Activated CD4-positive, alpha-beta T cell treated with anti-CD3 and anti-CD28 coated beads, Interleukin-2, amount 50 U/mL, for 4 hours (primary cell): ENCODE results near the gene GARRE1.
A peak's percentile ranks its signal among the peaks of the same experiment; 100 is the strongest.
"Not testable (repeated sequence)": the region's sequence is repeated elsewhere in the genome, so short reads cannot be mapped to it uniquely, and the experiment has no call there.

Experiments
- DNase-seq, 2 experiments: peaks; one replicate each; pipeline ENCODE4 v3.0.0-alpha.2; 2020

Gene GARRE1

DNA sequence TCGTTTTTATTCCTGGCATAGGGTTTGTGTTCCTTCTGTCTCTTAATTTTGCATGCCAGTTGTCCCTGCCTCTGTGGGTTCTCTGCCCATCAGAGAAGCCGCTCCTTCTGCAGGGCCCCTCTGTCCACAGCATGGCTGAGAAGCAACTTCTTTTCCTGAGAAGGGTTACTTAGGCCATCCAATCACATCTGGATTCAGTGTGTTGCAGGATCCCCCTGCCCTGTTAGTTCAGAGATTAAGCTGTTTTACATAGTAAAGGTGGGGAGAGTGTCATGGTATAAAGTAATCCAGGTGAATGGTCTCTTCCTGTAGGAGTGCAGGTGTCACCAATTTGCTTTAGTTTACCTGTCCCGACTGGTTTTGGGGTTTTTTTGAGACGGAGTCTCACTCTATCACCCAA is 22.9 kb upstream of the GARRE1 start:
- no peak for DNase-seq

DNA sequence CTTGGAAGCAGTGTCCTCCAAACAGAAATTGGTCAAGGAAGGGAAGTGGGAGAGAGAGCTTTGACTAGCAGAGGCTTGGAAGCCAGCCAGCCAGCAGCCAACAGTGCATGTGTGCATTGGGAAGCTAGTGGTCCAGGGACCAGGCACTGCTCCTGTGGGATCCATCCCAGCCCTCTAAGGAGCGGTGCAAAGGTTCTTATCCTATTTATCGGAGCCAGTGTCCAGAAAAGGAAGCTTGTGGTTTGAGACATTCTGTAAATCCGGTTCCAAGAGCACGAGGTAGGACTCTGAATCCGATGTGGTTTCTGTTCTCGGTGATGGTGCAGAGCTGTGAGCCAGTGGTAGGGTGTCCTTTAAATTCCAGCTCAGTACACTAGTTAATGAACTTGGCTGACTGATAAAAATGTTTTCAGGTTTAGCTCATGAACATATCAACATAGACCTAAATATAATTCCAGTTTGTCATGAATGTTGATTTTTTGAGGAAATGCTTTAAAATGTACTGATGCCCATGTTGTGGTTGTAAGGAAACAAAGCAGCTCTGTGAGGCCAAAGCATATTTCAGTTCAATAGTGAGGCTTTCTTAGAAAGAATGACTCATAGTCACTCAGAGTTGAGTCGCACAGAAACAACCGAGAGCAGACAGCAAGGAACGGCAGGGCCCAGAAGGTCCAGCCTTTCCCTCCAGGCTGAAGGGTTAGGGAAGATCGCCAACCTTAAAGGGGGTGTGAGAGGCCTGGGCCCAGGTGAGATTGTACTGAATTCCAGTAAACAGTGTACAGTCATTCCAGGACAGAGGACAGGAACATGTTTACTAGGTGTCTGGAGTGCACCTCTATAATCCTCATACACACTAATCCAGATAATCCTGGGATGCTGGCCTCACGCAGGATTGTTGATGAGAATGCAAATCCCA is 21.5 kb upstream of the GARRE1 start:
- no peak for DNase-seq

DNA sequence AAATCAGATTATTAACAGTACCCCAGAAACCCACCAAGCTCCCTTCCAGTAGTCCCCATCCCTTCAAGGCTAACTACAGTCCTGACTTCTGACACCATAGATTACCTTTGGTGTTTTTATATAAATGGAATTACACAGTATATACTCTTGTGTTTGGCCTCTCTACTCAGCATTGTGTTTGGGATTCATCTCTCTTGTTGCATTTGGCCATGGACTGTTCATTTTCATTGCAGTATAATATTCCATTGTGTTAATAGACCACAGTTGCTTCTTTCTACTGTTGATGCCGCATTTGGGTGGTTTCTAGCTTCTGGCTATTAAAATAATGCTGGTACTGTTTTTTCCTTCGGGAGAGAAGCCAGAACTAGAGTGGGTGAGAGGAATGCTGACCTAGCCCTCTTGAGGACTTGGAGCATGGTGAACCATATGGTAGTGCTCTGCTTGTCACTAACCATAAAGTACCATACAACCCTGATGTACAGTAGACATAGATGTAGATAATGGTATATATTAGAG is 18.9 kb upstream of the GARRE1 start:
- no peak for DNase-seq

DNA sequence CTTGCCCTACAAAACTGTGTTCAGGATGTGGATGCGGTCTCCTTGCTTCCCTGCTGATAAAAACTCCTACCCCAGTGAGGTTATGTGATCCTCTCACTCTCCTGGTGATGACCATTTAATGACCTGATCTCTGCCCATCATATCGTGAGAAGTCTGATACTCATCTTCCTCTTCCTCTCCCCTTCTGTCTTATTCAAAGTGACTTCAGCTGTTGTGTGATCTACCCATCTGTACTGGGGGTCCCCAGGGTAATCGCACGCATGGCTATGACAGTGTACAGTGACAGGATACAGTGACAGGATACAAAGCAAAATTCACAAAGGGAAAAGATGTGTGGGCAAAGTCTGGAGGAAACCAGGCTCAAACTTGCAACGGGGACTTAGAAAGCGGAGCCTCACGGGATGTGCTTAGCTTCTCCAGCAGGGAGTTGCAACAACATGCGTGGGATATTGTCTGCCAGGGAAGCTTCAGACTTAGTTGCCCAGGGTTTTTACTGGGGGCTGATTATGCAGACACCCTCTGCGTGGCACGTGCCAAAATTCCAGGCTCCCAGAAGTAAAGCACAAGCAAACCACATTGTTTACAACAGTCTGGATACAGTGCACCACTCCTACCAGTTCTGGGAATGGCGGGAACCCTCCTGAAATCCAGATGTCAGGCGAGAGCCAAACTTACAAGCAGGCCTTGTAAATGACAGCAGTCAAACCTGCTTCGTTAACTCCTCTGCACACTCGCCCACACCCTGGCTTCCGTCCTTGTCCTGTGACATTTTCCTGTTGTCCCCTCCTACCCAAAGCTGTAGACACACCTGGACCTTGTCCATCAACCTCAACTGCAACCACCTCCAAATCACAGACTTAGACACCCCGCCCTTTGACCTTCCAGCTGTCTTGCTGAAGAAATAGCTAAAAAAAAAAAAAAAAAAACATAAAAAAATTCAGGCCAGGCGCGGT is 18.0 kb upstream of the GARRE1 start:
- DNase-seq, result no peak

DNA sequence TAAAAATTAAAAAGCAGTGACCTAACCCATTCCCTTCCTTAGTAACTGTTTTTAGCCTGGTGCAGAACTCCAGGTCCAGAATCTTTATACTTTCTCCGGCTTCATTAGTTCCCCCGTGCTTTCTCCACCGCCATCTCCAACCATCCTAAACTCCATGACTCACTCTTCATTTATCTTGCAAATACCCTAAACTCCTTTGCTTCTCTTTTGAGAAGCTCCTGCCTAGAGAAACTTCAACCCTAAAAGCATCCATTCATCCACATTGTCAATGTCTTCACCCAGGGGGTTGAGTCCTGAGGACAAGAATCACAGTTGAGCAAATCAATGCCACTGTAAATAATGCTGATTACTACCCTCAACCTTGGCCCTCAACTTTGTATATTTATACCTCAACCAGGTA is 17.1 kb upstream of the GARRE1 start:
- DNase-seq, result no peak

DNA sequence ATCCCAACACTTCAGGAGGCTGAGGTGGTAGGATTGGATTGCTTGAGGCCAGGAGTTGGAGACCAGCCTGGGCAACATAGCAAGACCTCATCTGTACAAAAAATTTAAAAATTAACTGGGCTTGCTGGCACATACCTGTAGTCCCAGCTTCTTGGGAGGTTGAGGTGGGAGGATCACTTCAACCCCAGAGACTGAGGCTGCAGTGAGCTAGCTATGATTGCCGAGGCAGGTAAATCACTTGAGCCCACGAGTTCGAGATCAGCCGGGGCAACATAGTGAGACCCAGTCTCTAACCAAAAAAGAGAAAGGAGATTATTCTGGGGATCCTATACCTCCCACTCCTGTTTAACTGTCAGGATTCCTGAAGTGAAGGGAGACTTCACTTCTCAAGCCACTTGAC is 16.4 kb upstream of the GARRE1 start:
- DNase-seq, result no peak

DNA sequence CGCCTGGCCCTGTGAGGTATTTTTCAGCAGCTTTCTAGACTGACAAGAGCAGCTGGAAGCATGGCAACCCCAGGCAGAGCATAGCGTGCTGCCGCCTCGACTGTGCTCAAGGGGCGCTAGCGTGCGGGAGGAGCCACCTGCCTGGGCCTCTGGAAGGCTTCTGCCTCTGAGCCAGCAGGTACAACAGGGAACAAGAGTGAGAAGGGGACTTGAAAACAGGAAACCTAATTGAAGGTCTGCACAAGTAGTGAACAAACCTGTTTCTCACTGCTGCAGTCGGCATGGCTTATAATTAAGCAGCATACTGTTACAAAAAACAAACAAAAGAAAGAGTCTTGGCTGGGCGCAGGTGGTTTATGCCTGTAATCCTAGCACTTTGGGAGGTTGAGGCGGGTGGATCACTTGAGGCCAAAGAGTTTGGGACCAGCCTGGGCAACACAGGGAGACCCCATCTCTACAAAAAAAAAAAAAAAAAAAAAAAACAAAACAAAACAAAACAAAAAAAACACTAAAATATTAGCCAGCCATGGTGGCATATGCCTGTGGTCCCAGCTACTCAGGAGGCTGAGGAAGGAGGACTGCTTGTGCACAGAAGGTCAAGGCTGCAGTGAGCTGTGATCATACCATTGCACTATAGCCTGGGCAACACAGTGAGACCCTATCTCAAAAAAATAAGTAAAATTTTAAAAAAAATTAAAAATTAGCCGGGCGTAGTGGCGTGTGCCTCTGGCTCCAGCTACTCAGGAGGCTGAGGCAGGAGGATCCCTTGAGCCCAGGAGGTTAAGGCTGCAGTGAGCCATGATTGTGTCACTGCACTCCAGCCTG is 12.6 kb upstream of the GARRE1 start:
- DNase-seq, result no peak

DNA sequence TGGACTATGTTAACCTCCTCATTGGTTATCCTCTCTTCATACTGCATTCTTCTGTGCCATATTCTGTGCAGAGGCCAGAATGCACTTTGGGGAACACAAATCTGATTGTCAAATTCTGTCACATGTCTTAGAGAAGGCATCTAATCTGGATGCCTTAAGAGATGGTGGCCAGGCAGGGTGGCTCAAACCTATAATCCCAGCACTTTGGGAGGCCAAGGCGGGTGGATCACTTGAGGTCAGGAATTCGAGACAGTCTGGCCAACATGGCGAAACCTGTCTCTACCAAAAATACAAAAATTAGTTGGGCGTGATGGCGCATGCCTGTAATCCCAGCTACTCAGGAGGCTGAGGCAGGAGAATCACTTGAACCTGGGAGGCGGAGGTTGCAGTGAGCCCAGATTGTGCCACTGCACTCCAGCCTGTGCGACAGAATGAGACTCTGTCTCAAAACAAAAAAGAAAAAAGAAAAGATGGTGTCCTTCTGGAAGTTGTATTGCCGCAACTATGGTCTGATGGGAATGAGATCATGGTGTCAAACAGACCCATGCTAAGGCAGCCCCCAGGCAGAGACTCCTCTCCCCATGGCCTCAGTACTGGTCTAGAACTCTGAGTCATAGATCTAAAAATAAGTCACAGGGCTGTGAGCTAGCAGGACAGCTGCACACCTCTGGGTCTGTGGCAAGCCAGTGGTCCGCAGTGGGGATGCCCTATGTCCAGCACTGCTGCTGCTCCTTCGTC is 11.0 kb upstream of the GARRE1 start:
- not testable (repeated sequence) for DNase-seq

DNA sequence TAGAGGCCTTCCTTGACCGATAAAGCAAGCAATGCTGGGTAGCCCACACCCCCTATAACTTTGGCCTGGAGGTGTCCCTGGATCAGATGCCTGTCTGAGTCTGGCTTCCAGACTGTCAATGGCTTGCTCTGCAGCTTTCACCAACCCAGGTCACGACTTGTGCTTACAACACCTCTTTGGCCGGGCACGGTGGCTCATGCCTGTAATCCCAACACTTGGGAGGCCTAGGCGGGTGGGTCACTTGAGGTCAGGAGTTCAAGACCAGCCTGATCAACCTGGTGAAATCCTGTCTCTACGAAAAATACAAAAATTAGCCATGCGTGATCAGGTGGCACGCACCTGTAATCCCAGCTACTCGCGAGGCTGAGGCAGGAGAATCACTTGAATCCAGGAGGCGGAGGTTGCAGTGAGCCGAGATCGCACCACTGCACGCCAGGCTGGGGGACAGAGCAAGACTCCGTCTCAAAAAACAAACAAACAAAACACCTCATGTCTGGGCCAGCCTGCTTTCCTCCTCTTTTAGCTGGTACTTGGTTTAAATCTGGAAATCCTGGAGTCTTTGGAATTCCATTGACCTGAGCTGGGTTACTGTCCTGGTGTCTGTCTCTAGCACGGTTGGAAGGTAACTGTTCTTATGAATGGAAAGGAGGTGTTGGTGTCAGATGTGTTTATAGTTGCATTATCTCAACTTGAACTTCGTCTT is 10.3 kb upstream of the GARRE1 start:
- no peak for DNase-seq

DNA sequence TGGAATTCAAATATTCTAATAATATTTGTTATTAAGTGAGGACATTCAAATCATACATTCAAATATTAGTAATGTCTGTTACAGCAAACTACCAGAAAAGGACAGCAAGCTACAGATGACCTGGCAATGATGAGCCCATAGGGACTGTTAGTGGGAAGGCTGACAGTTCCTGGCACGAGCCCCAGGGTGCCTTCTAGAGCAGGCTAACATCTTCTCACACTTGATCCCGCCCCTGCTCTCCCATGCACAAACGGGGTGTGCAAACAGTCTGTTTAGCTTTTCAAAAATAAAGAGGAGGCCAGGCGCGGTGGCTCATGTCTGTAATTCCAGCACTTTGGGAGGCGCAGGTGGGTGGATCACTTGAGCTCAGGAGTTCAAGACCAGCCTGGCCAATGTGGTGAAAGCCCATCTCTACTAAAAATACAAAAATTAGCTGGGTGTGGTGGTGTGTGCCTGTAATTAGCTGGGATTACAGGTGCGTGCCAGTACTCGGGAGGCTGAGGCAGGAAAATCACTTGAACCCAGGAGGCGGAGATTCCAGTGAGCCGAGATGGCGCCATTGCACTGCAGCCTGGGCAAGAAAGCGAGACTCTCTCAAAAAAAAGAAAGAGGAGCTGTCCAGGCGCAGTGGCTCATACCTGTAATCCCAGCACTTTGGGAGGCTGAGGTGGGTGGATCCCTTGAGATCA is 9.6 kb upstream of the GARRE1 start:
- no peak for DNase-seq

DNA sequence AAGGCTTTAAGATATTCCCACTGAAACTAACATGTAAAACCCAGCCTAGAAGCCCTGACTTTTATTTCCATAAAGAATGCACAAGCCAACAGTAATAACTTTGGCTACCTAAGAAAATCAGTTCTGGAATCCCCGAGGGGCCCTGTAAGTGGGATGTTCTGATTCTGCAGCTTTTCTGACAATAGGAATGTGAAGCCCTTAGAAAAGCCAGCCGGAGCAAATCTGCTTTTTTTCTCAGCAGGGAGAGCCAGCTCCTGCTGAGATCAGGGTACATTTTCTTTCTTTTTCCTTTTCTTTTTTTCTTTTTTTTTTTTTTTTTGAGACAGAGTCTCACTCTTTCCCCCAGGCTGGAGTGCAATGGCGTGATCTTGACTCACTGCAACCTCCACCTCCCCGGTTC is 8.0 kb upstream of the GARRE1 start:
- no peak for DNase-seq

DNA sequence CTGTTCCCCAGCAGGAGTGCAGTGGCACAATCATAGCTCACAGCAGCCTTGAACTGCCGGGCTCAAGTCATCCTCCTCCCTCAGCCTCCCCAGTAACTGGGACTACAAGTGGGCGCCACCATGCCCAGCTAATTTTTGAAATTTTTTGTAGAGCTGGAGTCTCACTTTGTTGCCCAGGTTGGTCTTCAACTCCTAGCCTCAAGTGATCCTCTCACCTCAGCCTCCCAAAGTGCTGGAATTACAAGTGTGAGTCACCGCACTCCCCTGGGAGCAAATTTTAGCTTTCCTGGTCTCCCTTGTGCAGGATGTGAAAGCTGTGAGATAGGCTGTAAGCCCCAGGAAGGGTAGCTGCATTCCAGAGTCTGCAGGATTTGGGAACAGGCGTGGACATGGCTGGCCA is 5.4 kb upstream of the GARRE1 start:
- DNase-seq, result no peak

DNA sequence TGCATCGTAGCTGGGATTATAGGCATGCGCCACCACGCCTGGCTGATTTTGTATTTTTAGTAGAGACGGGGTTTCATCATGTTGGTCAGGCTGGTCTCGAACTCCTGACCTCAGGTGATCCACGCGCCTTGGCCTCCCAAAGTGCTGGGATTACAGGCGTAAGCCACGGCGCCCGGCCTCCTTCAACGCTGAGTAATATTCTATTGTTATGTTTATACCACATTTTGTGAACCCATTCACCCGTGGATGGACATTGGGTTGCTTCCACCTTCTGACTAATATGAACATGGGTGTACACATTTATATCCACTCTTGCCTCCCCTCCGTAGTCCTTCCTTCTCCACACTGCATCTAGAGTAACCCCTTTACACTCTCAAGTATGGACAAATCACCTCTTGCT is 1.2 kb upstream of the GARRE1 start:
- DNase-seq, result not testable (repeated sequence)

DNA sequence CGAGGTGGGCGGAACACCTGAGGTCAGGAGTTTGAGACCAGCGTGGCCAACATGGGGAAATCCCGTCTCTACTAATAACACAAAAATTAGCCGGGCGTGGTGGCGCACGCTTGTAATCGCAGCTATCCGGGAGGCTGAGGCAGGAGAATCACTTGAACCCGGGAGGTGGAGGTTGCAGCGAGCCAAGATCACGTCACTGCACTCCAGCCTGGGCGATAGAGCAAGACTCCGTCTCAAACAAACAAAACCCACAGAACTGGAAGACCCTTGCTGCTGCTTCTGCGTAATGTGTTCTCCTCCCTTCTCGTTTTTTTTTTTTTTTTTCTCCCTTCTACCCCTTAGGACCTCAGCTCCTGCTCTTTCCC is 691 bp upstream of the GARRE1 start:
- DNase-seq, result not testable (repeated sequence)

DNA sequence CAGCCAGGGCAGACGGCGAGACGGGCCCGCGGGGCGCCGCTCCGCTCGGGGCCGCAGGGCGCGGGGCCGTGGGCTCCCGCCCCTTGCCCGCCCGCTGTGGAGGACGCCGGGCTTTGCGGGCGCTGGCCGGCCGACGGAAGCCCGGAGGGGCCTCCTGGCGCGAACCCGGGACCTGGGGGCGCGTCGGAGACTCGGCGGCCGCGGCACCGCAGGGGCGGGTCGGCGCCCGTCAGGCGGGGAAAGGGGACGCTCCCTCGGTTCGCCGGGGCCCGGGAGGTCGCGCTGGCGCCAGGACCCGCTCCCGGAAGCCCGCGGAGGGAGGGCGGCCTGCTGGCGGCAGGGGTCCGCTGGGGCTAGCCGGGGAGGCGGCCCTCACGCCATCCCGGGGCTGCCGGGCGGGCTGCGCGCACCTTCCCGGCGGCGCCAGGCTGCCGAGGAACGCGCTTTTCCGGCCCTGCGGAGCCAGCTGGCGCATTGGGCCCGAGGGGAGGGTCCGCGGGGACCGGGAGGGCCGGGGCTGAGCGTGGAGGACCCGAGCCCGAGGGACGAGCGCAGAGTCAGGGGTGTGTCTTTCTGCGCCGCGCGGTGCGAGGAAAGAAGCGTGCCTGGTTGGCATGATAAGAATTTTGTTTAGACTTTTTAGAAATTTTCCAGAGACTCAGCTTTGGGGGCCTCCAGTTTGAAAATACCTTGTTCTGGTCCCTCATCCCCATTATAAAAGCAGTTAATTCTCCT is 511 bp downstream of the GARRE1 start:
- peak in 1 of 2 experiments; percentile 7 for DNase-seq

DNA sequence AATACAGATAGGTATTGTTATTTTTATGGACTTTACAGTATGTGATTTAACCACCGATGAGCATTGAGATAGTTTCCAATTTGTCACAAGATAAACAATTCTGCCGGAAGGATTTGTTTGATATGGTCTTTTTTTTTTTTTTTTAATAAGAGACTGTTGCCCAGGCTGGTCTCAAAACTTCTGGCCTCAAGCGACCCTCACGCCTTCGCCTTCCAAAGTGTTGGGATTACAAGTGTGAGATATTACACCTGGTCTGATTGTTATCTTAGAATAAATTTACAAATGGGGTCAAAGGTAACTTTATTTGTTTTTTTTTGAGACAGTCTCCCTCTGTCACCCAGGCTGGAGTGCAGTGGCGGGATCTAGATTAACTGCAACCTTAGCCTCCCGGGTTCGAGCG is 1.2 kb downstream of the GARRE1 start:
- DNase-seq, result no peak

DNA sequence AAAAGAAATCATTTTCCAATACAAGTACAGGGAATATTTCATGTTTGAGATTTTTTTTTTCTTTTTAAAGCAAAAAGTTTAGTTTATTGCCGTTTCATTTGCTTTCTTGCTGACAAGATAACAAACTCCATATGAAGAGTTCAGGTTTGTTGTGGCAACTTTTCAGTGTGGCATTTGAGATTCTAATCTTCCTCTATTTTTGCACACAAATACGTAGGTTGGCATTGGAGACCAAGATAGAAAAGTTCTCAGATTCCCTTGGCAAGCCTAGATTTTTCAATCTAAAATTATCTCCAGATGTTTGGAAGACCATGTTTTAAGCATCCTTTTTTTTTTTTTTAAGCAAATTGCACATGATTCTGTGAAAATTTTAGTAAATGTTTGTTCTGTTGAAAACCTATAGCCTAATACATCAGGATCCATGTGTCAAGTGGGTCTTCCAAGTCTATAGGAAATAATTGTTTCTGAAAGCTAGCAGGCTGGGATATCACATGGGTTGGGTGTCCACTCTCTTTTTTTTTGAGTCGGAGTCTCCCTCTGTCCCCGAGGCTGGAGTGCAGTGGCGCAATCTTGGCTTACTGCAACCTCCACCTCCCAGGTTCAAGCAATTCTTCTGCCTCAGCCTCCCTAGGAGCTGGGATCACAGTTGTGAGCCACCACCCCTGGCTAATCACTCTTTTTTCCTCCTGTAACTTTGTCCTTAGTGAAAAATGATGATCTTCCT is 2.6 kb downstream of the GARRE1 start:
- no peak for DNase-seq

DNA sequence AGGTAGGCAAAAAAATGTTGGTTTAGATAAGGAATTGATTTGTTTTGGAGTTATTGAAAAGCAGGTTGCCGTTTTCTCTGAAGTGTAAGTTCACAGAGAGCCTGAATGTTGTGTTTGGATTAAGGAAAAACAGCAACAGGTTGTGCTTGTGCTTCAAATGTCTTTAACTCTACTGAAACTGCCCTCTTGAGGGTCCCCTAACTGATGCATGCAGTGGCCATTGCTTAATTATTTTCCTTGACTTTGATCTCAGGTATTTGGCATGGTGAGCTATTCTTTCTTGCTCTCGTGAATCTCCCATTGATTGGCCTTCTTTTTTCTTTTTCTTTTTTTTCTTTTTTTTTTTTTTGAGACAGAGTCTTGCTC is 3.2 kb downstream of the GARRE1 start:
- no peak for DNase-seq

DNA sequence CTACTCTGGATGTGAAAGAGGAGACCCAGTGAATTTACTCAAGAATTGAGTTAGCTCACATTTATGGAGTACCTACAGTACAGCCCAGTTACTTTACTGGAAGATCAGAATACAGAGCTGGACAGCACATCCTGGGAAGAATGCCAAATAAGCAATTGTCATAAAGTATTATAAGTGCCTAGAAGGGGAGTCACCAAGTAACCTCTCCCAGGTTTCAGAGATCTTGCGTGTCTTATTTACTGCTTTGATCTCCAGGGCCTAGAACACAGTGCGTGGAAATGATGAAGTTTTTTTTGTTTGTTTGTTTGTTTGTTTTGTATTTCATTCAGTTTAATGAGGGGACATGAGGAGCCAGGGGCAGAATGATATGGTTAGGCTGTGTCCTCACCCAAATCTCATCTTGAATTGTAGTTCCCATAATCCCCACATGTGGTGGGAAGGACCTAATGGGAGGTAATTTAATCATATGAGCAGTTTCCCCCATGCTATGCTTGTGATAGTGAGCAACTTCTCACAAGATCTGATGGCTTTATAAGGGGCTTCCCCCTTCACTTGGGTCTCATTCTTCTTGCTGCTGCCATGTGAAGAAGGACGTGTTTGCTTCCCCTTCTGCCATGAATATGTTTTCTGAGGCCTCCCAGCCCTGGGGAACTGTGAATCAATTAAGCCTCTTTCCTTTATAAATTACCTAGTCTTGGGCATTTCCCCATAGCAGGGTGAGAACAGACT is 5.2 kb downstream of the GARRE1 start:
- DNase-seq, result no peak
